HG03103 (cell line): ENCODE measurements around the gene DNAI4.
A peak's percentile ranks its signal among the peaks of the same experiment; 100 is the strongest.

ENCODE experiments used
- ATAC-seq: cut with Tn5 transposase; IDR thresholded peaks from one replicate; pipeline ENCODE4 v1.9.1; 2021; ENCODE audit warnings: low read depth; ENCODE audit not compliant: unreplicated experiment

Gene DNAI4

GRCh38 chr1:66769512-66770229 is 155.0 kb downstream of the DNAI4 start:
- ATAC-seq = no peak

GRCh38 chr1:66768965-66769364 is 155.7 kb downstream of the DNAI4 start:
- ATAC-seq = no peak

- ATAC-seq = no peak
Observed at GRCh38 chr1:66767626-66768025, 157.0 kb downstream of the DNAI4 start.

- ATAC-seq = peak; percentile 77
Observed at GRCh38 chr1:66764994-66765578, 159.6 kb downstream of the DNAI4 start.
